Upper lobe of left lung (tissue), 4 donors: ENCODE results near the gene SELENOM.

ENCODE experiments used
- EP300 ChIP-seq, 4 donors: sonication (generic); formaldehyde crosslinking; IDR thresholded peaks; one replicate each; pipeline ENCODE4 v1.5.1; 2017; ENCODE audit warnings: antibody characterized with exemption in 4 of 4, control low read depth in 2 of 4
- POLR2A ChIP-seq, 4 donors: fragments of 450-650 bp; IDR thresholded peaks; one replicate each; pipeline ENCODE4 v1.5.1; 2016 to 2017; ENCODE audit warnings: antibody characterized with exemption in 4 of 4, mild to moderate bottlenecking in 2 of 4
- TF ChIP-seq, protein P1 (sequence below), 6 experiments: fragments of 450-650 bp in 4 of 6; fragments of 200-600 bp in 2 of 6; sonication (generic) in 2 of 6; IDR thresholded peaks; one replicate each; pipeline ENCODE4 v1.5.1; 2016 to 2019; ENCODE audit warnings: antibody characterized with exemption in 6 of 6

GRCh38 chr22:31095637-31096249 is 11.6 kb downstream of the SELENOM start:
- TF ChIP-seq, protein P1, sequence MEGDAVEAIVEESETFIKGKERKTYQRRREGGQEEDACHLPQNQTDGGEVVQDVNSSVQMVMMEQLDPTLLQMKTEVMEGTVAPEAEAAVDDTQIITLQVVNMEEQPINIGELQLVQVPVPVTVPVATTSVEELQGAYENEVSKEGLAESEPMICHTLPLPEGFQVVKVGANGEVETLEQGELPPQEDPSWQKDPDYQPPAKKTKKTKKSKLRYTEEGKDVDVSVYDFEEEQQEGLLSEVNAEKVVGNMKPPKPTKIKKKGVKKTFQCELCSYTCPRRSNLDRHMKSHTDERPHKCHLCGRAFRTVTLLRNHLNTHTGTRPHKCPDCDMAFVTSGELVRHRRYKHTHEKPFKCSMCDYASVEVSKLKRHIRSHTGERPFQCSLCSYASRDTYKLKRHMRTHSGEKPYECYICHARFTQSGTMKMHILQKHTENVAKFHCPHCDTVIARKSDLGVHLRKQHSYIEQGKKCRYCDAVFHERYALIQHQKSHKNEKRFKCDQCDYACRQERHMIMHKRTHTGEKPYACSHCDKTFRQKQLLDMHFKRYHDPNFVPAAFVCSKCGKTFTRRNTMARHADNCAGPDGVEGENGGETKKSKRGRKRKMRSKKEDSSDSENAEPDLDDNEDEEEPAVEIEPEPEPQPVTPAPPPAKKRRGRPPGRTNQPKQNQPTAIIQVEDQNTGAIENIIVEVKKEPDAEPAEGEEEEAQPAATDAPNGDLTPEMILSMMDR (IDR thresholded peaks at IDR 0.05), result no peak
- TF ChIP-seq POLR2A (IDR thresholded peaks at IDR 0.05) (no peak), EP300 (IDR thresholded peaks at IDR 0.05) (no peak)
